ENCODE data around the gene HAL. TPM values are rescaled to one million over a fixed set of nuclear protein-coding genes. Genes with fewer than 3 reads are reported as not detected.

HAL gene
- total RNA-seq, 2 experiments from 2014 or later = 0.25 TPM

DNA sequence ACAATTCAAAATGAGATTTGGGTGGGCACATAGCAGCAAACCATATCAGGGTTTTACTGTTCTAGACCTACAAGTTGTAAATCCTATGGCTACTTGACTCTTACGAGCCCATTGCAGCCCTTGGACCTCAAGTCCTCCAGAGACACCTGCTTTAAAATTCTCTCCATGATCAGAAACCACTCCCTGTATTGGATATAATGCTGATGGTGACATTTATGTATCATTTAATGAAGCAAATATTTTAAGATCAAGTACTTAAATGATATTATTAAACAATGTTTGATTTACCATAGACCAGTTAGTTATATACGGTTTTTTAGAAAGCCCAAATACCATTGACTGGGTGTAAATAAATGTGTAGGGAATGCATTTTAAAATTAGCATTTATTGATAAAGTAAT lies 28.8 kb downstream of the HAL start:
- H3K4me1 Mint-ChIP-seq (ENCODE audit: low read depth) = no peaks in the 10 kb centered on the region

DNA sequence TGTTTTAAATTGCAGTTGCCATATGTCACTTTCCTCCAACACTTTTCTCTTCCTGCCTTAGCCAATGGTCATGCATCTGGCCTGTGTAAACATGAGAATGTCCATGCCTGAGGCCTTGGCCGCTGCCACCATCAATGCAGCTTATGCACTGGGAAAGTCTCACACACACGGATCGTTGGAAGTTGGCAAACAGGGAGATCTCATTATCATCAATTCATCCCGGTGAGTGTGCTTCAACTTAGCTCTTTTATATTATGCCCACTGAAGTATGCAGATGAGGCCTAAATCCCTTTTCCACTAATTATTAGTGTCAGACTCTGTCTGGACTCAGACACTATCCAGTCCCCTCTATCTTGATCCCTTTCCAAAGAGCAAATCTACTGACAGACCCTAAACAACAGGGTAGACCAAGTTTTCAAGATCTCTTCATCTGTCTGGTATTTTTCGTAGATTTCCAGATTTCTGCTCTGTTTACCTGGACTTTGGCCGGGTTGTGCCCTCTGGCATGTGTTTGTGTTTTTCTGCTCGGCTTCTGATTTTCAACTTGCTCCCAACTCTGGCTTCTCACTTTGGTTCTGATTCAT lies 29.8 kb downstream of the HAL start:
- intact Hi-C loops (cut with micrococcal nuclease) = no loop called here
- CTCF ChIA-PET = interaction anchor here (0.8 to 1.4 kb wide), 2 partner anchors 24 to 32 kb away, joined by 3 to 5 read pairs; partner anchors contain the start of gene CCDC38
- no peaks in the 10 kb centered on the region for H3K36me3 Mint-ChIP-seq (ENCODE audit: low read depth)
- H3K27me3 Mint-ChIP-seq = no peaks in the 10 kb centered on the region
- POLR2A ChIA-PET = no interaction called here
- H3K27ac Mint-ChIP-seq = no peak overlapping the region
- no peaks in the 10 kb centered on the region for H3K4me1 Mint-ChIP-seq (ENCODE audit: low read depth)
- no peak for ATAC-seq
- no peaks in the 10 kb centered on the region for H3K9me3 Mint-ChIP-seq
- no peak overlapping the region for H3K4me3 Mint-ChIP-seq
- TF ChIP-seq, protein P1, sequence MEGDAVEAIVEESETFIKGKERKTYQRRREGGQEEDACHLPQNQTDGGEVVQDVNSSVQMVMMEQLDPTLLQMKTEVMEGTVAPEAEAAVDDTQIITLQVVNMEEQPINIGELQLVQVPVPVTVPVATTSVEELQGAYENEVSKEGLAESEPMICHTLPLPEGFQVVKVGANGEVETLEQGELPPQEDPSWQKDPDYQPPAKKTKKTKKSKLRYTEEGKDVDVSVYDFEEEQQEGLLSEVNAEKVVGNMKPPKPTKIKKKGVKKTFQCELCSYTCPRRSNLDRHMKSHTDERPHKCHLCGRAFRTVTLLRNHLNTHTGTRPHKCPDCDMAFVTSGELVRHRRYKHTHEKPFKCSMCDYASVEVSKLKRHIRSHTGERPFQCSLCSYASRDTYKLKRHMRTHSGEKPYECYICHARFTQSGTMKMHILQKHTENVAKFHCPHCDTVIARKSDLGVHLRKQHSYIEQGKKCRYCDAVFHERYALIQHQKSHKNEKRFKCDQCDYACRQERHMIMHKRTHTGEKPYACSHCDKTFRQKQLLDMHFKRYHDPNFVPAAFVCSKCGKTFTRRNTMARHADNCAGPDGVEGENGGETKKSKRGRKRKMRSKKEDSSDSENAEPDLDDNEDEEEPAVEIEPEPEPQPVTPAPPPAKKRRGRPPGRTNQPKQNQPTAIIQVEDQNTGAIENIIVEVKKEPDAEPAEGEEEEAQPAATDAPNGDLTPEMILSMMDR (IDR thresholded peaks at IDR 0.05) = no peak
- DNase-seq = no peak

More for the DNA sequence above, 28.8 kb downstream of the HAL start:
- intact Hi-C loops (cut with micrococcal nuclease) = no loop called here
- ATAC-seq (no peak), DNase-seq (no peak)
- no peaks in the 10 kb centered on the region for H3K9me3 Mint-ChIP-seq
- TF ChIP-seq, protein P1 (IDR thresholded peaks at IDR 0.05) = no peak
- no peak overlapping the region for H3K4me3 Mint-ChIP-seq
- ChIA-PET POLR2A (no interaction called here), CTCF (no interaction called here)
- no peaks in the 10 kb centered on the region for H3K36me3 Mint-ChIP-seq (ENCODE audit: low read depth)
- no peaks in the 10 kb centered on the region for H3K27me3 Mint-ChIP-seq
- no peak overlapping the region for H3K27ac Mint-ChIP-seq

DNA sequence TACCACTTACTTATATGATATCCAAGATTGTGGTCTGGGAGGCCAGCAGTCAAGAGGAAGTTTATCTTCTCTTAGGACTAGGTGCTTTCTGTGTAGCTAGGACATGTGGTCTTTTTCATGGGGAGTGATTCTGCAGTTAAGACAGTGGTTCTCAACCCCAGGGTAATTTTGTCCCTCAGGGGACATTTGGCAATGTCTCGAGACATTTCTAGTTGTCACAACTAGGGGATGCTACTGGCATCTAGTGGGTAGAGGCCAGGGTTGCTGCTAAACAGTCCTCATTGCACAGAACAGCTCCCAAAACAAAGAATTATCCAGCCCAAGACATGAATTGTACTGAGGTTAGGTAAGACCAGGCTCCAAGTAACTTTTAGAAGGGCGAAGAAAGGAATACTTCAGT lies 33.0 kb downstream of the HAL start:
- Mint-ChIP-seq H3K4me1 (ENCODE audit: low read depth) (no peaks in the 10 kb centered on the region), H3K9me3 (no peaks in the 10 kb centered on the region), H3K27me3 (no peaks in the 10 kb centered on the region), H3K4me3 (no peak overlapping the region), H3K36me3 (ENCODE audit: low read depth) (no peaks in the 10 kb centered on the region), H3K27ac (no peak overlapping the region)
- DNase-seq (no peak), ATAC-seq (no peak)
- TF ChIP-seq, protein P1 (IDR thresholded peaks at IDR 0.05) = no peak
- ChIA-PET CTCF (interaction anchor here (1.5 kb wide), 1 partner anchor 36 kb away, joined by 4 read pairs; no protein-coding TSS in a partner anchor), POLR2A (no interaction called here)
- intact Hi-C loops (cut with micrococcal nuclease) = no loop called here

DNA sequence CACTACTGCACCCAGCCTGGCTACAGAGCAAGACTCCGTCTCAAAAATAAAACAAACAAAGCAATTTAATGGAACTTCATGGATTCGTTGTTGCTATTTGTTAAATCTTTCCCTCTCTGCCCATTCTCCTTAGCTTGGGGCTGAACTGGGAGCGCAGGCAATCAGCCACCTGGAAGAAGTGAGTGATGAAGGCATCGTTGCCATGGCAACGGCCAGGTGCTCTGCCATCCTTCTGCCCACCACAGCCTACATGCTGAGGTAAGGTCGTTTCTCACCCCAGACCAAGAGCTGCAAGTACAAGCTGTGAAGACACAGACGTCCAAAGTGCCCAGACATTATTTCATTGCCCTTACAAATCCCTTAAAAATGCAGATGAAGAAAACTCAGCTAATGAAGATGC lies 33.9 kb downstream of the HAL start:
- DNase-seq (no peak), ATAC-seq (no peak)
- Mint-ChIP-seq H3K27ac (no peak overlapping the region), H3K9me3 (no peaks in the 10 kb centered on the region), H3K36me3 (ENCODE audit: low read depth) (no peaks in the 10 kb centered on the region), H3K27me3 (no peaks in the 10 kb centered on the region), H3K4me1 (ENCODE audit: low read depth) (no peaks in the 10 kb centered on the region), H3K4me3 (no peak overlapping the region)
- TF ChIP-seq, protein P1 (IDR thresholded peaks at IDR 0.05) = no peak
- intact Hi-C loops (cut with micrococcal nuclease) = no loop called here
- CTCF ChIA-PET = interaction anchor here (2.0 kb wide), 1 partner anchor 44 kb away, joined by 7 read pairs; no protein-coding TSS in a partner anchor
- POLR2A ChIA-PET = interaction anchor here (1.2 kb wide), 1 partner anchor 19 kb away, joined by 3 read pairs; the partner anchor contains the start of genes AMDHD1 and CCDC38

DNA sequence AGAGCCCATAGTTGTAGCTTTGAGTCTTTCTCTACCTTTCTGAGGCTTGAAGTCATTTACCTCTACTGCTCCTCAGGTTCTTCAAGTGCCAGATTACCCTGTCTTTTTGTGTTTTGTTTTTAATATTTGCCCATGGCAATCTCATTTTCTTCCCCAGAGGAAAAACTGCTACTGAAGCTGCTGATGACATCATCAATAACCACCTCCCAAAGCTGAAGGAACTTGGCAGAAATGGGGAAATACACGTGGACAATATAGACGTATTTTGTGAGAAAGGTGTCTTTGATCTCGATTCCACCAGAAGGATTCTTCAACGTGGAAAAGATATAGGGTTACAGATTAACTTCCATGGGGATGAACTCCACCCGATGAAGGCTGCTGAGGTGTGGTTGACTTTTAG lies 35.9 kb downstream of the HAL start:
- POLR2A ChIA-PET = interaction anchor here (1.4 kb wide), 1 partner anchor 17 kb away, joined by 5 read pairs; the partner anchor contains the start of genes AMDHD1 and CCDC38
- ATAC-seq = no peak

More for the DNA sequence above, 35.9 kb downstream of the HAL start:
- H3K27me3 Mint-ChIP-seq = no peaks in the 10 kb centered on the region
- no peak for DNase-seq
- TF ChIP-seq, protein P1 (IDR thresholded peaks at IDR 0.05) = no peak
- no peak overlapping the region for H3K27ac Mint-ChIP-seq
- no peaks in the 10 kb centered on the region for H3K36me3 Mint-ChIP-seq (ENCODE audit: low read depth)
- CTCF ChIA-PET = interaction anchor here (1.0 to 3.8 kb wide), 2 partner anchors 38 to 51 kb away, joined by 3 to 23 read pairs; no protein-coding TSS in a partner anchor
- intact Hi-C loops (cut with micrococcal nuclease) = no loop called here
- H3K4me1 Mint-ChIP-seq (ENCODE audit: low read depth) = no peaks in the 10 kb centered on the region
- no peak overlapping the region for H3K4me3 Mint-ChIP-seq
- no peaks in the 10 kb centered on the region for H3K9me3 Mint-ChIP-seq

Measured in activated CD8-positive, alpha-beta T cell treated with anti-CD3 and anti-CD28 coated beads for 36 hours (primary cell).